A549 treated with CORT108297 at 1 μM for 4 hours (cell line): Measurements from ENCODE around the gene NAGK. TPM values are rescaled to one million over a fixed set of nuclear protein-coding genes. Genes with fewer than 3 reads are reported as not detected.

Source experiments
- total RNA-seq: library from RNA; stranded (reverse); fragments of 200-300 nt; extraction: Qiagen RNA extraction; gene quantifications from 5 replicates; pipeline ENCODE4 v1.2.3, GENCODE V29; 2022

Gene NAGK
- total RNA-seq, result 60.4 to 86.3 TPM (median 80.6 TPM) in 5 replicates

GRCh38 chr2:71068218-71069035, at the start of gene NAGK:
TSS of gene NAGK (plus strand) at chr2:71068648. CDS start at chr2:71068684, 36 bp downstream.

Other genes starting within 250 kb of the NAGK start
- gene CLEC4F, start 248.0 kb upstream of the NAGK start, total RNA-seq, result not detected in 5 replicates
- 0.07 TPM in 1 of 5 replicates, not detected in the others for gene CD207, start 232.8 kb upstream of the NAGK start, total RNA-seq
- 3.1 to 6.0 TPM (median 5.2 TPM) in 5 replicates for gene VAX2, start 168.1 kb upstream of the NAGK start, total RNA-seq
- gene ATP6V1B1, start 132.7 kb upstream of the NAGK start, total RNA-seq, result 1.5 to 2.6 TPM (median 2.4 TPM) in 5 replicates
- gene ANKRD53, start 90.0 kb upstream of the NAGK start, total RNA-seq, result 0.05 to 0.11 TPM in 2 of 5 replicates, not detected in the others
- 74.9 to 85.9 TPM (median 81.9 TPM) in 5 replicates for gene TEX261, start 73.8 kb upstream of the NAGK start, total RNA-seq
- gene MCEE, start 61.6 kb downstream of the NAGK start, total RNA-seq, result 10.8 to 12.2 TPM (median 12.1 TPM) in 5 replicates
- gene MPHOSPH10, start 62.0 kb downstream of the NAGK start, total RNA-seq, result 36.9 to 51.5 TPM (median 38.8 TPM) in 5 replicates
- gene PAIP2B, start 158.5 kb downstream of the NAGK start, total RNA-seq, result 0.25 to 0.35 TPM (median 0.27 TPM) in 5 replicates